Dermis blood vessel endothelial cell (primary cell): ENCODE results near the gene KSR1. TPM values are rescaled to one million over a fixed set of nuclear protein-coding genes. Genes with fewer than 3 reads are reported as not detected.
"Not testable (repeated sequence)": the region's sequence is repeated elsewhere in the genome, so short reads cannot be mapped to it uniquely, and the experiment has no call there.

Experiments
- DNase-seq: peaks from one replicate; pipeline ENCODE4 v3.0.0; 2010
- total RNA-seq: library from RNA; depleted of rRNA; stranded (reverse); fragments of >200 nt; gene quantifications from 2 replicates; pipeline ENCODE4 v1.2.3, GENCODE V29; 2014

Gene KSR1
- total RNA-seq, 1 donor from 2014 or later: 33.4 TPM

DNA sequence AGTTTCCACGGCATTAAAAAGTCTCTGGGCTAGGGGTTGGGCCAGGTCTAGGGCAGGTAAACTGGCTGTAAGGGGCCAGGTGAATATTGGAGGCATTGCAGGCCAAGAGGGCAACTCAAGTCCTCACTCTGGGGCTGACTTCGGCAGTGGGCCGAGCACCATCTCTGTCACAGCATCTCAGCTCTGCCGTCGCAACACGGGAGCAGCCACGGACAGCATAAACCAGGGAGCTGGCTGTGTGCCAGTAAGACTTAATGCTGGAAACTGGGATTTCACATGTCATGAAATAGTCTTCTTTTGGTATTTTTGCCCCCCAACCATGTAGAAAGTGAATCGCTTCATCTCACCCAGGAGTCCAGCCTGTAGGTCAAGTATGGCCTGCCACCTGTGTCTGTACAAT lies 162.2 kb downstream of the KSR1 start:
- DNase-seq: no peak

DNA sequence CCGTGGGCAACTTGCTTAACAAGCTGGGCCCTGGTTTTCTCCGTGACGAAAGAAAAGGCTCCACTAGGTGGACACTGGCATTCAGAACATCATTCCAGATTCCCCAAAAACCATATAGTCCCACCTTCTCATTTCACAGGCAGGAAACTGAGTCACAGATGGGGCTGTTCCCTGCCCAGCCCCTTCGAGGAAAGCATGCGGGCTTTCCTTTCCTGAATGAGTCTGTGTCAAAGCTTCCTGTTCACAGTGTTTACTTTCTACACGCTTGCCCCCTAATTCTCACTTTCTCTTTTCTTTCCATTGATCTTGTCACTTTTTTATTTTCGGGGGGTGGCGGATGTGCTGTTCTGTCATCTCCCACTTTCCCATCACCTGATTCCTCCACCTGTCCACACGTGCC lies 164.5 kb downstream of the KSR1 start:
- peak; percentile 69 for DNase-seq

DNA sequence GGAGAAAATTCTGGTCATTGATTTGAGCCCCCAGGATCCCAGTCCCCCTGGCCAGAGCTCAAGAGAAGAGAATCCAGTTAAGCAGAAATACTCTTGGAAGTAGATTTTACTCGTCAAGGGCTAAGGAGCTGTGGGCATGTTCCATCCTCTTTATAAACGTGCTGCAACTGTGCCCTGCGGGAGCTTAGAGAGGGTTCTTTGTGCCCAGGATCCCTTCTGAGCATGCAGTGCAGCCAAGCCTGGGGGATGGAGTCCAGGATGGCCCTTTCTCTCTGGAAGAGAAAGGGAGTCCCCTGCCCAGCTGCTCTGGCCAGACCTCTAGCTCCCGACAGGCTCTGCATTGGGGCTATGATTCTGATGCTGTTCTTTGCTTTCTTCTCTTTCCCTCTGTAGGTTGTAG lies 165.3 kb downstream of the KSR1 start:
- no peak for DNase-seq

DNA sequence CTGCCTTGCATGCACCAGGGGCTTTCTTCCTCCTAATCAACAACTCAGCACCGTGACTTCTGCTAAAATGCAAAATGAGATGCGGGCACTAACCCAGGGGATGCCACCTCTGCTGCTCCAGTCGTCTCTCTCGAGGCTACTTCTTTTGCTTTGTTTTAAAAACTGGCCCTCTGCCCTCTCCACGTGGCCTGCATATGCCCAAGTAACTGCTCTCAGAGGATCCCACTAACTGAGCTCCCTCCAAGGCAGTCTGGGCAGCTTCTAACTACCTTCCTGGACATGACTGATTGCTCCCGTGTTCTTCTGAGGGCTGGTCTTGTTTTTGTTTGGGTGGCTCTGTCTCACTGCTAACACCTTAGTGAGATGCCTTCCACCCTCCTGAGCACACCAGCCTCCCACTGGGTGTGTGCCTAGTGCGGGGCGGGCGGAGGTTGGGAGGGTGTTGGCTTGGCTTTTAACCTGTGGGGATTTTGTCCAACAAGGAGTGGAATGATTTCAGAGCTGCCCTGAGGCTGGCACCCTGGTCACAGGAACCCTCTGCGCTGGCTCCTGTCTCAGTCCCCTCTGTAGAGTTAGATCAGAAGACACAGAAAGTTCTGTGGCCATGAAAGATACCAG lies 165.8 kb downstream of the KSR1 start:
- DNase-seq: no peak

DNA sequence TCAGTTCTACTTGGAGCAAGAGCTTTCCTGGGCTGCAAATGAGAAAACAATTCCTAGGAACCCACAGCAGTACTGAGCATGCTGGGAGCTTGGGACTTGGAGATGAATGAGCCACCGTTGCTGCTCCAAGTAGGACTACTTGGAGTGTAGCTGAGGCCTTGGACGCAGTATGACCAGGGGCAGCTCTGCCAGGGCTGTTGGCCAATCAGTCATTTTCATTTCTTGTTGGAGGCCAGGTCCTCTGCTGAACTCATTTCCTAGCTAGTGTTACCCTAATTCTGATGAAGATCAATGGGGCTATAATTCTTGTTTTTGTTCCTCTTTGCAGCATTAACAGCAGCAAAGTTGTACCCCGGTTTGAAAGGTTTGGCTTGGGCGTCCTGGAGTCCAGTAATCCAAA lies 166.7 kb downstream of the KSR1 start:
- no peak for DNase-seq

DNA sequence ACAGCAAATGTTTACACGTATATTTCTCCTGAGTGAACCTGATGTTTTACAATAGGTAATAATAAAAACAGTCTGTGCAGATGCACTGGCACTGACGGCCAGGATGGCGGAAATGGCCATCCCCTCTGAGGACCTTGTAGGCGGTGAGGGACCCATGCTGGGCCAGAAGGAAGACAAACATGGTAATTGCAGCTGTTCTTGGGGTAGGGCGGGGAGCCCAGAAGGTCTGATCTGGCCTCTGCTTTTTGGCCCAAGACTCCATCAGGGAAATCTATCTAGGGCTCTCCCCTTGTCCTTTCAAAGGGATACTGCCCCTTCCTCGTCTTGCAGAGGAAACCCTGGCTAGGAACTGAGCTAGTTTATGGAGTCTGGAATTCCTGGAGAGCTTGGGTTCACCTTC lies 167.4 kb downstream of the KSR1 start:
- DNase-seq: no peak

DNA sequence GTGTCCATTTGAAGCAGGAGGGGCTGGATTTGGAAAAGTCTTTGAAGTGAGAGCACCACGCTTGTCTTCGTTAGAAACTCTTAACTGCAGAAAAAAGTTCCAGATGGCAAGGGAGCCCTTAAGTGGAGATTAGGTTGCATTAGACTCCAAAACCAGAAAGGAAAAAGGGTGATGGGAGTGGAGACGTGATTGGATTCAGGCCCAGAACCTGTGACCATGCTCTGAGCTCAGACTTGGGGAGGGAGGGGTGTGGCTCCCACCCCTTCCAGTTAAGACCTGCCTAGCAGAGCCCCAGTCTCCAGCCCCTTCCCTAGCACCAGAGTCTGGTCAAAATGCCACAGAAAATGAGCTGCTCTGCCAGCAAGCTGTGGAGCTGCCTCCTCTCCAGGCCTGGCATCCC lies 168.3 kb downstream of the KSR1 start:
- DNase-seq: no peak

DNA sequence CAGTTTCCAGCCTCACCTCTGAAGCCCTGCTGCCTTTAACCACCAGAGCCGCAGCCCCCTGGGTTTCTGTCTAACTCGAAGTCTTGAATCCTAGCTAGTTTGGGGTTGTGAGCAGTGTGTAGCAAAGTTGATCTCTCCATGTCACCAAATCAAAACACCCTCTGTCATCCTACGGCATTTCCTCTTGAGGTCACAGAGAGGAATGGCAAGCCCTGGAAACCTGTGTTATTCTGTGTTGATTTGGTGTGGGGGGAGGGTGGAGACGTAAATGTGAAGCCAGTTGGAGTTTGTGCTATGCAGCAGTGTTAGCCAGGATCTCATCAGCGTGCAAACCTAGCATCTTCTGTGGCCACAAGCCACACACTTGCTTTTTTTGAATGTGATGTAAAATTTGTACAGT lies 169.6 kb downstream of the KSR1 start:
- DNase-seq: no peak

DNA sequence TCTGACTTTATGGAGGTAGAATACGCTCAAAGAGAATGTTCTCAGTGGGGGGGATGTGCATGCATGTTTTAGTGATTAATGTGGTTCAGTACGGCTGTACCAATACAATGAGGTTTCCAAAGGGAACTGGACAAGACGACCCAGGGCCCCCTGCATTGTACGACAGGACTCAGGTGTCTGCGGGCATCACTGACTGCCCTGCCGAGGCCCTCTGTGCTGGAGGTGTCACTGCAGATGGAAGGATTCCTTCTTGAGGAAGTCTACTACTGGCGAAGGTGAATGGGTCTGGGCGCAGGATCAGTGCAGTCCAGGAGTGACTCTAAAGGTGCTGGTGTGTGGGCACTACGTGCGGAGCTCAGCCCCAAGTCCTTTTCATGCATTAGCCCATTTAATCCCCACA lies 171.3 kb downstream of the KSR1 start:
- no peak for DNase-seq

DNA sequence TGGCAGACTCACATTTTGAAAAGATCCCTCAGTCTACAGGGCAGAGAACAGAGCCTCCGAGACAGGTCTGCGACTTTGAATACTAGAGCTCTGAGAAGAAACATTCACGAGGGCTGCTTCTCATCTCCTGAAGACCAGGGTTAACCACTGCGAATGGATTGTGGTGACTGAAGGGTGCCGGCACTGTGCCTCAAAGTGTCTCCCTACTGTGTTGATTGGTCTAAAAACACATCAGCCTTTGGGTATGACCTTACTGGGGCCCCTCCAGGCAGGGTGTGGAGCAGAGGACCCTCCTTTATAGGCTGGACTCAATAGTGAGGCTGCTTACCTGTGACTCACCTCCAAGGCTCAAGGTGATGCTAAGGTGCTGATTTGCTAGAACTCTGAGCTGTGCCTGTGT lies 172.1 kb downstream of the KSR1 start:
- DNase-seq: no peak

DNA sequence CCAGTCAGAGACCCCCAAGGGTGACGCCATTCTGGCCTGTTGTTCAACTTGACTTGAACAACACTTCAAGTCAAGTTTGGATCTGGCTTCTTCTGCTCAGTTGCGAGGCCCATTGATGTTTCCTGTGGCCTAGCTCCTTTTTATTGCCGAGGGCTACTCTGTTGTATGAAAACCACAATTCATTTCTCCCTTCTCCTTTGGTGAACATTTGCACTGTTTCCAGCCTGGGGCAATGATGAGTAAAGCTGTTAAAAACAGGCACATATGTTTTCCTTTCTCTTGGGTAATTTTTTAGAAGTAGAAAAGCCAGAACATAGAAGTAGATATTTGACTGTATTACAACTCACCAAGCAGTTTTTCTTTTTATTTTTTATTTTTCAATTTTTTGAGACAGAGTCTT lies 173.0 kb downstream of the KSR1 start:
- DNase-seq: not testable (repeated sequence)

DNA sequence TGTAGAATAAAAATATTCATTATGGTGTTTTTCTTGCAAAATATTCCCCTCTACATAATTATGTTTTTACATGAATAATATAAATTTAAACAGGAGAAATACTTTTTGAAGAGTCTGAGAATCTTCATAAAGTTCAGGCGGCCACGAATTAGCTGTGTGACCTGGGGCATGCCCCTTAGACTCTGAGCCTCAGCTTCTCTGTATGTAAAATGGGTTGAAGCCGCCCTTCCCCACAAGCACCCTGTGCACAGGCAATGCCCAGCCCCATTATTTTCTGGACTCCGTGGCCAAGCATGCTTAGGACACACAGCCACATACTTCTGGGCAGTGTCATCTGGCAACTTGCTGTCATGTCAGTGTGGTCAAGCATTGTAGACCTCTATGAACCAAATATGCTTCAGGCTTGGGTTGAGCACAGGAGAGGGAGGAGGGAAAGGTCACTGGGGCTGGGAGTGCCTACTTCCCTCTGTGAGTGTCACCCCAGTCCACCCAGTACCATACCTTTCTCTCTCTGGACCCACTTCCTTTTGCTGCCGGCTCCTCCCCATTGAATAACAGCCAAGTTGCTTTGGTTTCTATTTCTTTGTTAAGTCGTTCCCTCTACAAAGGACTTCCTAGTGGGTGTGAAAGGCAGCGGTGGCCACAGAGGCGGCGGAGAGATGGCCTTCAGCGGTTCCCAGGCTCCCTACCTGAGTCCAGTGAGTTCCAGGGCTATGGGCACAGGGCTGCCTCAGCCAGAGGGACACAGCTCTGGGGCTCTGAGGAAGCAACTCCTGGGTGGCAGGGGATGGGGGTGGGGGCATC lies 174.6 kb downstream of the KSR1 start, which contains the start of gene LGALS9:
Gene LGALS9, plus strand, starts transcription at position 582 of the 804 bp plus-strand sequence. Its CDS starts 78 bp downstream, at position 660.
- DNase-seq: peak; percentile 37

DNA sequence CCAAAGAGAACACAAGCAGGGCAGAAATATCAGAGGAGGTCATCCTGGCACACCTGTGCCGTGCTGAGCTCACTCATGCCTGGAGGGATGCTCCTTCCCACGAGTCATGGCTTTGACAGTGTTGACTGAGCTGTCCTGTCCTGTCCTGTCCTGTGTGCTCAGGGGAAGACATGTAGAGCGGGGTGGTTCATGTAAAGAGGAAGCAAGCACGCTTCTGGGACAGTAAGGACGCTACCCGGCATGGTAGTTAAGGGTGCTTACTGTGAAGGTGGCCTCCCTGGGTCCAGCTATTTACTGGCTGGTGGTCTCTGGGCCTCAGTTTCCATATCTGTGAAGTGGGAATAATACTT lies 175.1 kb downstream of the KSR1 start:
- peak; percentile 22 for DNase-seq

DNA sequence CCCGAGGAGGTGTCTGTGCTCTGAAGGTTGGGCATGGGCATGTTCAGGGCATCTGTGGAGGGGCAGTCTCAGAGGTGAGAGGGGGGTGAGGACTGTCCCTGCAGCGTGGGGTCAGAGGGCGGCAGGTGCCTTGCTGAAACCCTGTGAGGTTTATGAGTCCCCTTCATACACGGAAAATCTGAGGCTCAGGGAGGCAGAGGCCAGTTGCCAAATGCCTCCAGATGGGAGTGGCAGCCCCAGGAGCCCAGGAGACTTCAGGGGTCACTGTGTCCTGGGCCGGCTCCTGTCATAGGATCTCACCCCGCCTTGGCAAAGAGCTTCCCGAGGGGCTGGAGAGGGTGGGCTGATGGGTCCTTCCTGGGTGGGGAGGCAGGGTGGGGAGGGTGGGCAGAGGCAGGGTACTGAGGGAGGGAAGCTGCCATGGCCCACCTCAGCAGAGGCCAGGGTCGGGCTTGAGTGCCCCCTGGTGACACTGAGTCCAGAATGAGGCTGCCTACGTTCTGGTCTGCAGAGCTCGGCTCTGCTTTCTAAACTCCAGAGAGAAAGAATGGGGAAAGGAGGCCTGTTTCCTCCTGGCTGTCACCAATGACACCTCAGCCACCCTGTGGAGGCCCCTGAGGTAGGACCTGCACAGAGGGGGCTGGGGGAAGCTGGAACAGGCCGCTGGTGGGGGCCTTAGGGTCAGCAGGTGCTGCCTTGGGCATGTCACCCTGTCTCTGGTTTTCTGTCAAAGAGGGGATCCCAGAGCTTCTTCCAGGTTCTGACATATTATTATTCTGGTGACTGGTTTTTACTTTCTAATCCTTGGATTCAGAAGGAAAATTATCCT lies 175.9 kb downstream of the KSR1 start:
- no peak for DNase-seq

DNA sequence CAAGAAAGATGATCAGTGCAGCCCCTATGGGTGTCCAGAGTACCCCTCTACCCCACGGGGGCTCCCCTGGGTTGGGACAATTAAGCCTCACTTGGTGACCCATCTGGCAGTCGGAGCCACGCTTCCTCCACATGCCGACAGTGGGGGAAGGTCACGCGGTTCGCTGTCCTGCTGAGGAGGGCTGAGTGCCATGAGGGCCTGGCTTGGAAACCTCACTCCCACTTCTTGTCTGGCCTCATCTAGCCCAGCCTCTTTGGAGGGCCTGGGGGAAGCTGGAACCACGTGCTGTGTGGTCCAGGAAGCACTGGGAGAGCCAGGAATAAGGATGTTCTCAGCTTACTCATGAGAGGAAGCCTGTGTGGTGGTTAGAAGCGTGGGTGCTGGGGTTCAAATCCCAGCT lies 176.5 kb downstream of the KSR1 start:
- peak; percentile 89 for DNase-seq

DNA sequence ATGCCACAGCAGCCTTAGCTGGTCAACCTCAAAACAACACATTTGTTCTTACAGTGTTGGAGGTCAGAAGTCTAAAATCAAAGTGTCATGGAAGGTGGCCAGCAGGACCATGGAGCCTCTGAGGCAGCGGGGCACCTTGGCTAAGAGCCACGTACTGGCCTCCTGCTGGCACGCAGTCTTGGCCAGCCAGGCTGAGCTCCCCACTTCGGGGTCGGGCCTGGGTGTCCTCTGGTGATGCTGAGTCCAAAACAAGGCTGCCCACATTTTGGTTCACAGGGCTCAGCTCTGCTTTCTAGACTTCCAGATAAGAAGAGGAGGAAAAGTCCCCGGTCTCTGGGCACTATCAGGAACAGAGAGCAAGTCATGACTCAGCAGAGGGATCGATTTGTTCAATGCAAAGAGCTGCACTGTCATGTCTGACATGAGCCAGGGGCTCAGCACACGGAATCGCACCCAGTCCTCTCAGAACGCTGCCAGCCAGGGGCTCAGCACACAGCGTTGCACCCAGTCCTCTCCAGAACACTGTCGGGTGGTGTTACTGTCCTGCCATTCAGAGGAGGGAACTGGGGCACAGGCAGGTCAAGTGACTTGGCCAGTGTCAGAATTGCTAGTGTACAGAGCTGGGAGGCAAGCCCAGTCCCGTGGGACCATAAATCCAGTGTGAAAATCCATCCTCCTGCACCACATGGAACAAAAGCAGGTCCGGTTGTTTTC lies 177.2 kb downstream of the KSR1 start:
- DNase-seq: peak; percentile 19

DNA sequence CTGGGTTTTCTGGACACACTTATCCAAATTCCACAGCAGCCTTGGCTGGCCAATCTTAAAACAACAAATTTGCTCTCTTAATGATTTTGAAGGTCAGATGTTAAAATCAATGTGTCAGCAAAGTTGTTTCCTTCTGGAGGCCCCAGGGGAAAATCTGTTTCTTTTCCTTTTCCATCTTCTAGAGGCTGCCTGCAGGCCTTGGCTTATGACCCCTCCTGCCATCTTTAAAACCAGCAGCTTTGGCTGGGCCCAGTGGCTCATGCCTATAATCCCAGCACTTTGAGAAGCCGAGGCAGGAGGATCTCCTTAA lies 177.7 kb downstream of the KSR1 start:
- DNase-seq: no peak

DNA sequence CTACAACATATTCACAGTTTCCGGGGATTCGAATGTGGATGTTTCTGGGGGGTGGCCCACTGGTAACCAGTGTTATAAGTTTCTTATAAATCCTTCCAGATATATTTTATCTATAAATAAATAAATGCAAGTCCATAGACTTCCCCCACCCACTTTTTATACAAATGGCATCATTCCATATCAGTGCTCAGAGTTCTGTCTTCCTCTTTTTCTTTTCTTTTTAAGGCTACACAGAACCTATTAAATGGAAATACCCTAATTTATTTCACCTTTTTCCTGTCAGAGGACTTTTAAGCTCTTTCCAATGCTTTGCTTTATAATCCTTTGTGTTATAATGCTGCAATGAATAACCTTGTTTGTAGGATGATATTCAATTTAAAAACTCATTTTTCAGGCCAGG lies 178.5 kb downstream of the KSR1 start:
- no peak for DNase-seq

DNA sequence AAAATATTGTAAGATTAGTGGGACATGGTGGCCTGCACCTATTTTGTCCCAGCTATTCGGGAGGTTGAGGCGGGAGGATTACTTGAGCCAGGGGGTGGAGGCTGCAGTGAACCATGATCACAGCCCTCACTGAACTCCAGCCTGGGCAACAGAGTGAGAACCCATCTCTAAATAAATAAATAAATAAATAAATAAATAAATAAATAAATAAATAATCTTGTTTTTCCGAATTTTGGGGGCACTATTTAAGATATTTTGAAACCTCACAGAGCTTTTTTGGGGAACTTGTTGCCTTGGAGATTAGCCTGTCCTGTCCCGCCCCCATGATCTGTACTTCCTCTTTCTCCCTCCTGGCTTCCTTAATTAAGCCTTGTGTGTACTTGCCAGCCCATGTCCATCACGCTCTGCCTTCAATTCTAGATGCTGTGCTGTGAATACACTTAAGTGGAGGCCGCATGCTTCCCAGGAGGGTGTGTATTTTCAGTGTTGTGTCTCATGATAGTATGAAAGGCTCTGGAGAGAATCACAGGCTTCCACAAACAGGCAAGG lies 179.1 kb downstream of the KSR1 start:
- peak; percentile 39 for DNase-seq

DNA sequence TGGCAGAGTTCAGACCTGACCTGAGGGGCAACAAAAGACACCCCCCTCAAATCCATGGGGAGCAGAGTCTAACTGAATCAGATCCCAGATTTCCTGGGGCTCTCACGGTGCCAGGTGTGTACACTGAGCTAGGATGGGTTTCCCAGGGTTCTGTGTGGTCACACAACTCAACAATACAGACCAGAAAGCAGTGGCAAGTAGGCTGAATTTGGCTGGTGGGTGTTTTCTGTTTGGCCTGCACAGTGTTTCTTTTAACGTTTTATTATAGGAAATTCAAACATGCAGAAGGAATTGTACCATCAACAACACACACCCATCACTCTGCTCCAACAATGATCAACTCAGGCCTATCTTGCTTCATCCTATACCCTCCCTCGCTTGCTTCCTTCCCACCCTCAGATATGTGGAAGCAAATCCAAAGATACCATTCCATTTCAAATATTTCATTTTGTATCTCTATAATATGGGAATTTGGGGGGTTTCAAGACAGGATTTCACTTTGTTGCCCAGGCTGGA lies 179.8 kb downstream of the KSR1 start:
- DNase-seq: not testable (repeated sequence)

DNA sequence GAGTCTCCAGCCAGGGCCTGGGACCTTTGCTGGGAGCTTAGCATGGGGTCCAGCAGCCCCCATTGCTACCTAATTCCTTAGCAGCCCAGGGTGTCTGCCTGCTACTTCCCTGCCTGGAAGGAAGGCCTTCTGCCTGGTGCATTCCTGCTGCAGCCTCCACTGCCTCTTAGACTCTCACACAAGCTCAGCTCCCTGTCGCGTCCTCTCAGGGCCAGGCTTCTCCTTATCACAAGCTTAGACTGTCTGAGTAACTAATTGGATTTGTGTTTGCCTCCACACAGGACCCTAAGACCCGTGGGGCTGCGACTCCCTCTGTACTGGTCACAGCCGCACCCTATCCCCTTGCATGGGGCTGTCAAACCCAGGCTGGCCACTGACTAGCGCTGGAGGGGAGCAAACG lies 181.6 kb downstream of the KSR1 start:
- DNase-seq: not testable (repeated sequence)

DNA sequence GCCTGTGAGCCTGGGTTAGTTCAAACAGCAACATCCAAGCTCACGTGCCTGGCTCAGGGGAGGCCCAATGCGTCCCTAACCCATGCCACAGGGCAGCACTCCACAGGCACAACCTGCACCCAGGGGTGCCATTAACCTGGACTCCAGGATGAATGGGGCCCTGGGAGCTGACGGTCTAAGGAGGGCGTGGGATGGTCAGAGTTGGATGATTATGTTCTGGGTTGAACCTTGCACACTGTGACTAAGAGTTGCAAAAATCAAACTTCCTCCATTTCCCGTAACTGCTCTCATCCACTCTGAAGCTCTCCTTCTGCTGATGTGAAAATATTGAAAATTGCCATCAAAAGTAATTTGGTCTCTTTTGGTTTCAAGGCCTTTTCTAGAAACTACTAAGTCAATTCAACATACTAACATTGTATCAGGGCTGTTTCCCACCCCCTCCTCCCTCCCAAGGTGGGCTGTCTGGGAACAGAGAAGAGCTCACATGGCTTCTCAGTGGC lies 182.2 kb downstream of the KSR1 start:
- not testable (repeated sequence) for DNase-seq
